IMR-90 (cell line): ENCODE data around the gene MANSC4. TPM values are rescaled to one million over a fixed set of nuclear protein-coding genes. Genes with fewer than 3 reads are reported as not detected.

ENCODE experiments used
- ATAC-seq: fragments of 200-7000 bp; cut with Tn5 transposase; 2 replicates; pipeline ENCODE4 v1.9.1; 2020; ENCODE audit warnings: low read depth, mild to moderate bottlenecking, moderate library complexity
- BruUV-seq: library from RNA; stranded (reverse); fragments of 400-500 nt; replicated peaks from 2 replicates; lab custom pipeline; 2021; lab: Mats Ljungman, UMichigan
- CTCF ChIA-PET: fragments of 300-600 bp; formaldehyde crosslinking; extraction: SDS; loops from one replicate; lab custom pipeline; 2021; ENCODE audit warnings: antibody characterized with exemption; lab: Yijun Ruan, JAX
- POLR2A ChIA-PET: fragments of 300-600 bp; sonication (Branson Sonifier 250); formaldehyde crosslinking; loops from one replicate; lab custom pipeline; 2022; ENCODE audit warnings: antibody characterized with exemption; ENCODE audit not compliant: unreplicated experiment; lab: Charles Lee
- DNase-seq: peaks from one replicate; pipeline ENCODE4 v3.0.0; 2013
- H2AFZ ChIP-seq: replicated peaks from 2 replicates; pipeline ENCODE3; 2013; ENCODE audit warnings: low read length, mild to moderate bottlenecking; ENCODE audit not compliant: poor library complexity
- H2AK5ac ChIP-seq: 2 replicates; pipeline ENCODE4 v1.6.1; 2013; ENCODE audit warnings: low read depth, low read length, inconsistent platforms
- H2AK9ac ChIP-seq: replicated peaks from 2 replicates; pipeline ENCODE3; 2013; ENCODE audit warnings: mild to moderate bottlenecking, low read depth, low read length, moderate library complexity; ENCODE audit not compliant: poor library complexity
- H2BK120ac ChIP-seq: 2 replicates; pipeline ENCODE4 v1.6.1; 2013; ENCODE audit warnings: low read depth, low read length, inconsistent platforms
- H2BK15ac ChIP-seq: 3 replicates; pipeline ENCODE4 v1.6.1; 2013; ENCODE audit warnings: low read depth, low read length, inconsistent platforms
- H2BK20ac ChIP-seq: 2 replicates; pipeline ENCODE4 v1.6.1; 2013; ENCODE audit warnings: low read depth, mild to moderate bottlenecking, inconsistent platforms, low read length, moderate library complexity
- H2BK5ac ChIP-seq: 2 replicates; pipeline ENCODE4 v1.6.1; 2013; ENCODE audit warnings: mild to moderate bottlenecking, low read depth, low read length, inconsistent platforms; ENCODE audit not compliant: poor library complexity, severe bottlenecking
- H3K14ac ChIP-seq: replicated peaks from 2 replicates; pipeline ENCODE4 v1.6.1; 2013; ENCODE audit warnings: low read depth, low read length, inconsistent platforms
- H3K18ac ChIP-seq: 2 replicates; pipeline ENCODE4 v1.6.1; 2013; ENCODE audit warnings: low read depth, low read length, control low read depth
- H3K23ac ChIP-seq: 2 replicates; pipeline ENCODE4 v1.6.1; 2013; ENCODE audit warnings: low read depth, low read length, inconsistent platforms
- H3K27ac ChIP-seq: 2 replicates; pipeline ENCODE4 v1.5.1; 2013; ENCODE audit warnings: mild to moderate bottlenecking, control low read depth, low read length; ENCODE audit not compliant: insufficient read depth
- H3K27me3 ChIP-seq: 2 replicates; pipeline ENCODE4 v1.6.1; 2013; ENCODE audit warnings: low read length; ENCODE audit not compliant: control insufficient read depth, insufficient read depth
- H3K36me3 ChIP-seq: 2 replicates; pipeline ENCODE4 v1.6.1; 2013; ENCODE audit warnings: low read length, mixed read lengths; ENCODE audit not compliant: control insufficient read depth, insufficient read depth
- H3K4ac ChIP-seq: 2 replicates; pipeline ENCODE4 v1.6.1; 2013; ENCODE audit warnings: low read depth, low read length, inconsistent platforms
- H3K4me1 ChIP-seq: 2 replicates; pipeline ENCODE4 v1.6.1; 2013; ENCODE audit warnings: low read length, mixed read lengths; ENCODE audit not compliant: control insufficient read depth, insufficient read depth
- H3K4me2 ChIP-seq: 2 replicates; pipeline ENCODE4 v1.6.1; 2013; ENCODE audit warnings: low read depth, mild to moderate bottlenecking, control low read depth, low read length, moderate library complexity
- H3K4me3 ChIP-seq: 2 replicates; pipeline ENCODE4 v1.5.1; 2013; ENCODE audit warnings: low read depth, mild to moderate bottlenecking, control low read depth, low read length, moderate library complexity; ENCODE audit not compliant: insufficient read depth
- H3K56ac ChIP-seq: 2 replicates; pipeline ENCODE4 v1.6.1; 2013; ENCODE audit warnings: low read length, inconsistent platforms; ENCODE audit not compliant: insufficient read depth; ENCODE audit errors: extremely low read depth
- H3K79me1 ChIP-seq, 2 experiments: 2 replicates each; pipeline ENCODE4 v1.6.1; 2013; ENCODE audit warnings: low read length in 2 of 2, inconsistent platforms in 1 of 2, low read depth in 1 of 2
- H3K9ac ChIP-seq: 2 replicates; pipeline ENCODE4 v1.6.1; 2013; ENCODE audit warnings: low read depth, low read length, control low read depth
- H3K9me1 ChIP-seq: 2 replicates; pipeline ENCODE4 v1.6.1; 2013; ENCODE audit warnings: low read length, inconsistent platforms; ENCODE audit not compliant: insufficient read depth
- H3K9me3 ChIP-seq: 2 replicates; pipeline ENCODE4 v1.6.1; 2013; ENCODE audit warnings: low read length; ENCODE audit not compliant: control insufficient read depth, insufficient read depth
- H4K20me1 ChIP-seq: 2 replicates; pipeline ENCODE4 v1.6.1; 2013; ENCODE audit warnings: low read length, inconsistent platforms; ENCODE audit not compliant: insufficient read depth
- H4K5ac ChIP-seq: 2 replicates; pipeline ENCODE4 v1.6.1; 2013; ENCODE audit warnings: mild to moderate bottlenecking, low read depth, low read length, control low read depth
- H4K8ac ChIP-seq, 2 experiments: 2 replicates each; pipeline ENCODE4 v1.6.1; 2013; ENCODE audit warnings: low read depth in 2 of 2, low read length in 2 of 2, control low read depth in 1 of 2, inconsistent platforms in 1 of 2
- H4K91ac ChIP-seq: 2 replicates; pipeline ENCODE4 v1.6.1; 2013; ENCODE audit warnings: low read depth, low read length, inconsistent platforms; ENCODE audit not compliant: insufficient read depth
- BHLHE40 ChIP-seq: fragments of 150-350 bp; IDR thresholded peaks from 2 replicates; pipeline ENCODE4 v1.6.1; 2016; ENCODE audit warnings: mild to moderate bottlenecking, low read depth, low read length
- CEBPB ChIP-seq: IDR thresholded peaks from 2 replicates; pipeline ENCODE4 v1.6.1; 2012; ENCODE audit warnings: low read depth, low read length, improper control_type of control experiment
- CHD1 ChIP-seq: IDR thresholded peaks from 2 replicates; pipeline ENCODE4 v1.6.1; 2012; ENCODE audit warnings: low read depth, low read length, improper control_type of control experiment
- CTCF ChIP-seq: conservative IDR thresholded peaks from 2 replicates; pipeline ENCODE4 v1.5.1; 2012; ENCODE audit warnings: mild to moderate bottlenecking, low read depth, low read length, improper control_type of control experiment
- ELK1 ChIP-seq: fragments of 150-350 bp; IDR thresholded peaks from 2 replicates; pipeline ENCODE4 v1.6.1; 2016; ENCODE audit warnings: low read depth, mild to moderate bottlenecking, low read length, moderate library complexity, borderline replicate concordance
- FOS ChIP-seq: fragments of 150-350 bp; IDR thresholded peaks from 2 replicates; pipeline ENCODE4 v1.6.1; 2016; ENCODE audit warnings: low read depth, low read length
- MAFK ChIP-seq: IDR thresholded peaks from 2 replicates; pipeline ENCODE4 v1.6.1; 2012; ENCODE audit warnings: low read depth, low read length, improper control_type of control experiment
- MAZ ChIP-seq: IDR thresholded peaks from 2 replicates; pipeline ENCODE4 v1.6.1; 2012; ENCODE audit warnings: low read depth, mild to moderate bottlenecking, low read length, improper control_type of control experiment, moderate library complexity, borderline replicate concordance
- MXI1 ChIP-seq: IDR thresholded peaks from 2 replicates; pipeline ENCODE4 v1.6.1; 2012; ENCODE audit warnings: low read depth, mild to moderate bottlenecking, low read length, moderate library complexity, borderline replicate concordance
- NFE2L2 ChIP-seq: fragments of 150-350 bp; IDR thresholded peaks from 2 replicates; pipeline ENCODE4 v1.6.1; 2016; ENCODE audit warnings: low read depth, mild to moderate bottlenecking, low read length
- POLR2A ChIP-seq: IDR thresholded peaks from 2 replicates; pipeline ENCODE4 v1.6.1; 2012; ENCODE audit warnings: mild to moderate bottlenecking, low read depth, low read length
- RAD21 ChIP-seq: IDR thresholded peaks from 2 replicates; pipeline ENCODE4 v1.6.1; 2012; ENCODE audit warnings: low read length, improper control_type of control experiment
- RCOR1 ChIP-seq: IDR thresholded peaks from 2 replicates; pipeline ENCODE4 v1.6.1; 2012; ENCODE audit warnings: mild to moderate bottlenecking, low read length, improper control_type of control experiment; ENCODE audit not compliant: insufficient replicate concordance
- RFX5 ChIP-seq: IDR thresholded peaks from 2 replicates; pipeline ENCODE4 v1.8.0; 2012; ENCODE audit warnings: low read depth, mild to moderate bottlenecking, low read length, moderate library complexity
- SMC3 ChIP-seq: fragments of 150-350 bp; IDR thresholded peaks from 2 replicates; pipeline ENCODE4 v1.6.1; 2016; ENCODE audit warnings: low read depth, mild to moderate bottlenecking, antibody characterized with exemption, low read length, moderate library complexity
- USF2 ChIP-seq: fragments of 150-350 bp; IDR thresholded peaks from 2 replicates; pipeline ENCODE4 v1.6.1; 2017; ENCODE audit warnings: mild to moderate bottlenecking, antibody characterized with exemption, low read length, low read depth
- WGBS, 2 experiments: methylation state at CpG; one replicate each; pipeline versions ENCODE4 v1.1.5 to v1.1.7; 2013; ENCODE audit warnings: missing lambda C conversion rate in 2 of 2; ENCODE audit not compliant: insufficient read length in 1 of 2; ENCODE audit errors: extremely low coverage in 2 of 2; 5-methylcytosine and 5-hydroxymethylcytosine counted together
- dilution Hi-C: fragments of 300-500 bp; cut with HindIII; formaldehyde crosslinking; loops from one replicate; pipeline ENCODE4 v1.14.3; 2018; ENCODE audit warnings: low sequenced_read_pairs; ENCODE audit not compliant: unreplicated experiment
- in situ Hi-C: fragments of 300-500 bp; cut with MboI; formaldehyde crosslinking; loops from 3 replicates; pipeline ENCODE4 v1.14.3; 2019; ENCODE audit warnings: low sequenced_read_pairs, inconsistent platforms, mixed read lengths
- intact Hi-C: fragments of 100-400 bp; cut with micrococcal nuclease; formaldehyde crosslinking; loops from 2 replicates; pipeline ENCODE4 v1.10.0; 2022
- polyA plus RNA-seq, 3 experiments: library from polyadenylated mRNA; depleted of rRNA; stranded (reverse); fragments of >200 nt; gene quantifications; 2 replicates each; pipeline ENCODE4 v1.2.3, GENCODE V29; 2012; ENCODE audit warnings: low replicate concordance in 1 of 3
- total RNA-seq: library from RNA; depleted of rRNA; stranded (reverse); fragments of >200 nt; gene quantifications from 2 replicates; pipeline ENCODE4 v1.2.3, GENCODE V29; 2012

Gene MANSC4
- total and polyA plus RNA-seq, 2 of the 4 experiments (the other 2 are of a cell fraction): not detected

GRCh38 chr12:27802511-27802910 is 22.5 kb upstream of the MANSC4 start:
- no peak overlapping the region for H2BK15ac ChIP-seq
- no TSS peak for BruUV-seq
- H4K8ac ChIP-seq: no peak overlapping the region
- peaks cover 6% of the 10 kb centered on the region for H3K36me3 ChIP-seq
- H3K14ac ChIP-seq: no peak overlapping the region
- H2BK120ac ChIP-seq: no peak overlapping the region
- peaks cover 0 to 19% of the 10 kb centered on the region in 2 experiments; a peak in 2 of 4 replicates for H3K79me1 ChIP-seq
- no peak overlapping the region for H3K4ac ChIP-seq
- H3K56ac ChIP-seq: no peak overlapping the region
- no peak overlapping the region for H3K27ac ChIP-seq
- H4K20me1 ChIP-seq: no peaks in the 10 kb centered on the region; the same call in 1 of the 2 replicates
- DNase-seq (no peak), ATAC-seq (no peak)
- no CpG with 5 or more reads among the region's 4 CpGs for WGBS, 2 experiments
- H3K4me2 ChIP-seq: no peak overlapping the region
- no peak overlapping the region for H3K23ac ChIP-seq
- no peak overlapping the region for H2AFZ ChIP-seq
- H3K9me1 ChIP-seq: peaks cover 18% of the 10 kb centered on the region
- no peaks in the 10 kb centered on the region for H3K27me3 ChIP-seq
- no peak overlapping the region for H4K5ac ChIP-seq
- no peak overlapping the region for H4K91ac ChIP-seq
- H3K9me3 ChIP-seq: no peaks in the 10 kb centered on the region
- POLR2A ChIA-PET: no interaction called here
- H2AK5ac ChIP-seq: no peak overlapping the region
- no peak overlapping the region for H3K9ac ChIP-seq
- dilution Hi-C loops: no loop called here
- intact Hi-C loops: no loop called here
- H2BK5ac ChIP-seq: no peak overlapping the region
- no peak overlapping the region for H3K4me3 ChIP-seq
- CTCF ChIA-PET: interaction anchor here (1.1 kb wide), 1 partner anchor 12 kb away, joined by 4 read pairs; no protein-coding TSS in a partner anchor
- in situ Hi-C loops: no loop called here
- H2AK9ac ChIP-seq: no peak overlapping the region
- H3K18ac ChIP-seq: no peak overlapping the region
- TF ChIP-seq POLR2A (no peak), CTCF (no peak), BHLHE40 (no peak), MAFK (no peak), FOS (no peak), MXI1 (no peak), ELK1 (no peak), SMC3 (no peak), RAD21 (no peak), NFE2L2 (no peak), CHD1 (no peak), CEBPB (no peak), USF2 (no peak), MAZ (no peak), RCOR1 (no peak), RFX5 (no peak)
- H2BK20ac ChIP-seq: no peak overlapping the region
- no peaks in the 10 kb centered on the region; the same call in 1 of the 2 replicates for H3K4me1 ChIP-seq
